Mesenteric fat pad (tissue), 1 donor: ENCODE measurements around the gene LTB4R2. TPM values are rescaled to one million over a fixed set of nuclear protein-coding genes. Genes with fewer than 3 reads are reported as not detected.
"Not testable (repeated sequence)": the region's sequence is repeated elsewhere in the genome, so short reads cannot be mapped to it uniquely, and the experiment has no call there.

Source experiments
- DNase-seq: peaks from one replicate; pipeline ENCODE4 v3.0.0-alpha.2; 2020; ENCODE audit warnings: low spot score
- total RNA-seq: library from RNA; stranded (reverse); fragmentation: NEBNext Ultra II Directional; extraction: Animal tissue kit (Norgen Biotek cat#: 25700); gene quantifications from one replicate; pipeline ENCODE4 v1.2.1, GENCODE V29; 2021
- donor health status: DM: yes; HTN: yes; CAD: no.

The LTB4R2 gene
- total RNA-seq, 1 donor from 2014 or later: 7.2 TPM

- no peak for DNase-seq
Measured at GRCh38 chr14:24317141-24317928, 7.4 kb downstream of the LTB4R2 start.

GRCh38 chr14:24321212-24321975 lies 11.5 kb downstream of the LTB4R2 start:
- no peak for DNase-seq

- no peak for DNase-seq
Measured at GRCh38 chr14:24322672-24323071, 12.7 kb downstream of the LTB4R2 start.

GRCh38 chr14:24323341-24323740 lies 13.4 kb downstream of the LTB4R2 start:
- DNase-seq: no peak

GRCh38 chr14:24324024-24324423 lies 14.1 kb downstream of the LTB4R2 start:
- no peak for DNase-seq

- DNase-seq: no peak
Measured at GRCh38 chr14:24325041-24325530, 15.1 kb downstream of the LTB4R2 start.

- no peak for DNase-seq
Measured at GRCh38 chr14:24325963-24326362, 16.0 kb downstream of the LTB4R2 start.

GRCh38 chr14:24327303-24327702 lies 17.4 kb downstream of the LTB4R2 start:
- DNase-seq: no peak

- not testable (repeated sequence) for DNase-seq
Measured at GRCh38 chr14:24327914-24328313, 18.0 kb downstream of the LTB4R2 start.

- DNase-seq: no peak
Measured at GRCh38 chr14:24329073-24329663, 19.2 kb downstream of the LTB4R2 start.

- DNase-seq: no peak
Measured at GRCh38 chr14:24329736-24330135, 19.8 kb downstream of the LTB4R2 start.

GRCh38 chr14:24330973-24331674 lies 21.2 kb downstream of the LTB4R2 start:
- no peak for DNase-seq

GRCh38 chr14:24331731-24332267 lies 21.9 kb downstream of the LTB4R2 start:
- no peak for DNase-seq

- DNase-seq: no peak
Measured at GRCh38 chr14:24332268-24332993, 22.5 kb downstream of the LTB4R2 start.

- no peak for DNase-seq
Measured at GRCh38 chr14:24334431-24335291, 24.7 kb downstream of the LTB4R2 start, which contains the start of gene ADCY4. Gene ADCY4 (minus strand): TSS chr14:24335071. CDS start chr14:24334652, 419 bp downstream.

- no peak for DNase-seq
Measured at GRCh38 chr14:24335461-24336171, 25.7 kb downstream of the LTB4R2 start.

- DNase-seq: no peak
Measured at GRCh38 chr14:24337144-24337823, 27.3 kb downstream of the LTB4R2 start.

- DNase-seq: no peak
Measured at GRCh38 chr14:24337824-24338175, 27.9 kb downstream of the LTB4R2 start.
